GM19193 (cell line): ENCODE measurements around the gene NFAT5.

Source experiments
- POLR2A ChIP-seq: IDR thresholded peaks from 4 replicates; pipeline ENCODE4 v1.6.1; 2011; ENCODE audit not compliant: insufficient read depth, insufficient read length; ENCODE audit errors: extremely low read depth

The NFAT5 gene

DNA sequence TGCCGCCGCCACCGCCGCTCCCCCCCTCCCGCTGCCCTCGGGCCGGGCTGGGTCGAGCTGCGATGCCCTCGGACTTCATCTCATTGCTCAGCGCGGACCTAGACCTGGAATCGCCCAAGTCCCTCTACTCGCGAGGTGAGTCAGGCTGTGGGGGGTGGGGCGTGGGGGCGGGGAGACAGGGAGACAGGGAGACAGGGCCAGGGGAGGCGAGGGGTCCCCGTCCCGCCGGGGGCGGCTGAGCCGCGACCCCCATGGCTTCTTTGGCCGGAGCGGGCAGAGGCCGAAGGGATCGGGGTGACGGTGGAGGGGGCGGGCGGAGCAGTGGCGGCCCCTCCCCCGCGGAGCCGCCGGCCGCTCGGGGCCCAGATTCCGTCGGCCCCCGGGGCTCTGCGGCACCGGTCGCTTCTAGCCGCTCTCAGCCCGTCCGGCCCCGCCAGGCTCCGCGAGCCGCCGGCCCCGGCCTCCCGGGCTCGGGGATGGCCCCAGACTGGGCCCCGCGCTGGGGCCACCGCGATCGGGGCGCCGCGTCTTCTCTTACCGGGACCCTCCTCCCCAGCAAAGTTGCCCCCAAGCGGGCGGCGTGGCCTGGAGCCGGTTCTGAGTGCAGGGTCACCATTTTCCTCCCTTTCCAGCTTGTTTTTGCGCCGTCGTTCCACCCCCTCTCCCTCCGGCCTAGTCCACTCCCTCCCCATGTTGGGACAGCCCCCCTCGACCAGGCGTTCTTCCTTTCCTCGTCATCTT is 644 bp downstream of the NFAT5 start:
- TF ChIP-seq POLR2A, result no peak

DNA sequence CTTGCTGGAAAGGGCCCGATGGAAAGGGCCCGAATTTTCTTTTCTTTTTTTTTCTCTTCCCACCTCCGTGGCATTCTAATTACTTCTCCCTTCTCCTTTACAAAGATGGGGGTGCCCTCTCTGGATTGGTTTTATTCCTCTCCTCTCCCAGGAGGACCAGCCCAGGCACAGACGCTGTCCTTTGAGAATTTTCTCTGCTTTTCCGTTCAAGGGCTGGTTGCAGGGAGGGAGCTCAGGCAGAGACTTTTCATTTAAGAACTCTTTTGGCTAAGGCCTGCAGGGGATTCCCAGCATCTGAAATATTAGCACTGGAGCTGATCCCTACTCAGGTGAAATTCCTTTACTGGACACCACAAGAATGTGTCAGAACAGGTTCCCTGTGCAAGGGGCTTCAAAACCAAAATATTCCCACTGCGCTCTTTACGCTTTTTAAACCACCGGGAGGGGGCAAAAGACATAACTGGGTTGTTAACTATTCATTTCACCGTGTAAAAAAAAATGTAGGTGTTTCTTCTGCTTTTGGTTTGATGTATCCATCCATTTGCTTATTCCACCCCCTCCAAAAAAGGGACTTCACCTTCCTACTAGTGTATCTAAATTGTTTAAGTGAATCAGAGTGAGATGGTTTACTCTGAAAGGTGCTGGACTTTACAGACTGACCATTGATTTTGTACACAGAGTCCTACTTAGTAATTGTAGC is 1.4 kb downstream of the NFAT5 start:
- TF ChIP-seq POLR2A, result no peak

DNA sequence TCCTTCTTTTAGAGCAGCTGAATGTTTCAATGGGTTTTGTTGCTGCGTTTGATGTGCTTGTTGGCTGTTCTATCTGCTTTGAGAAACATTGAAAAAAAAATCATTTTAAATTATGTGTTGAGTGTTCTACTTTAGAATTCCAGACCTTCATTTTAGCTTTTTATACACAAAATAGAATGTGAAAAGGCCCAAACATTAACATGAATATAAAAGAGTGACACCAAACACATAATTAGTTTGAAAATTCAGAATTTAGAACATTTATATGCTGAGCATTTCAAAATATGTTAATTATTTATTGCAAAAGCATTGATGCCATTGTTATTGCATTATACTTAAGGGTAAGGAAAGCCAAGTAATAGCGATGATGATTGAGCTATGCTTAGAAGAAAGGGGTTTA is 2.9 kb downstream of the NFAT5 start:
- TF ChIP-seq POLR2A, result no peak

DNA sequence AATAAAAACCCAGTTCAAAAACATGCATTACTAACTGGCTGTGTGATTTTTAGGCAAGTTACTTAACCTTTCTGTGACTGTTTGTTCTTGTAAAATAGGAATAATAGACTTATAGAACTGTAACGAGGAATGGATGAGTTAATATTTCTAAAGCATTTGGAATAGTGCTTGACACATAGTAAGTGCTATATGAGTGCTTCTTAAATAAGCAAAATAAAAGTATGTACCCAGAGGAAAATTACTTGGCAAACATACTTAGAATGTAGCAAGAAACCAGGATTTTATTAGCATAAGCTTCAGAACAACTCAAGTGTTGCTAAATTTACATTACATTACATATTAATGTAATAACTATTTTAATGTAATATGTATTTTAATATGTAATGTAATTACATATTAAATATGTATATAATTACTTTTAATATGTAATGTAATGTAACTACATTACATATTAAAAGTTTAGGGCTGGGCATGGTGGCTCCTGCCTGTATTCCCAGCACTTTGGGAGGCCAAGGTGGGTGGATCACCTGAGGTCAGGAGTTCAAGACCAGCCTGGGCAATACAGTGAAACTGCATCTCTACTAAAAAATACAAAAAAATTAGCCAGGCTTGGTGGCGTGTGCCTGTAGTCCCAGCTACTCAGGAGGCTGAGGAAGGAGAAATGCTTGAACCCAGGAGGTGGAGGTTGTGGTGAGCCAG is 14.2 kb downstream of the NFAT5 start:
- TF ChIP-seq POLR2A, result no peak

- no peak for TF ChIP-seq POLR2A
Measured at GRCh38 chr16:69581297-69581696, 15.5 kb downstream of the NFAT5 start.

DNA sequence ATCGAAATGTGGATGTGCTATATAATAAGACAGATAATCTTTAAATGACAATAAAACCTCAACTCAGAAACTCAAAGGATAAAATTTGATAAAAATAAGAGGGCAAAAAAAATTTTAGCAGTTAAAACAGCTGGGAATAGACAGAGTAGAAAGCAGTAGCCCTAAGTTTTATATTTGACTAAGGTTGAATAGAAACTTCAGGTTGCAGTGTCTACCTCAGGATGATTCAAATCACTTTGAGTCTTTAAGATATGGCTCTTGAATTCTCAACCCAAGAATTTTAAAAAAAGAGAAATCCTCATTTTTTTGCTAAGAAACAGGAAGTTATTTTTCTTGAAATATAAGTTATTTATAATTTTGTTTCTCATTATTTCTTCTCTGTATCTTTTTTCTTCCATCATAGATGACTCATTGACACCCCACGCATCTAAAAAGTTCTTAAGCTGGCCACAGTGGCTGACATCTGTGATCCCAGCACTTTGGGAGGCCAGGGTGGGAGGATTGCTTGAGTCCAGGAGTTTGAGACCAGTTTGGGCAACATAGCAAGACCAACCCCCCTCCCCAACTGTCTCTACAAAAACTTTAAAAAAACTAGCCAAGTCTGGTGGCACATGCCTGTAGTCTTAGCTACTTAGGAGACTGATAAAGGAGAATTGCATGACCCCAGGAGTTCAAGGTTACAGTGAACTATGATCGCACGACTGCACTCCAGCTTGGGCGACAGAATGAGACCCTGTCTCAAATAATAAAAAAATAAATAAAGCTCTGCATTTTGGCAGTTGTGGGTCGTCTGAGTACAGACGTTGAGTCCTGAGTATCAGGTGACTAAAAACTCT is 23.9 kb downstream of the NFAT5 start:
- no peak for TF ChIP-seq POLR2A

GRCh38 chr16:69590590-69590989 is 24.8 kb downstream of the NFAT5 start:
- TF ChIP-seq POLR2A, result no peak

- no peak for TF ChIP-seq POLR2A
Measured at GRCh38 chr16:69593751-69594255, 28.0 kb downstream of the NFAT5 start.

GRCh38 chr16:69595127-69596036 is 29.6 kb downstream of the NFAT5 start:
- TF ChIP-seq POLR2A, result no peak

DNA sequence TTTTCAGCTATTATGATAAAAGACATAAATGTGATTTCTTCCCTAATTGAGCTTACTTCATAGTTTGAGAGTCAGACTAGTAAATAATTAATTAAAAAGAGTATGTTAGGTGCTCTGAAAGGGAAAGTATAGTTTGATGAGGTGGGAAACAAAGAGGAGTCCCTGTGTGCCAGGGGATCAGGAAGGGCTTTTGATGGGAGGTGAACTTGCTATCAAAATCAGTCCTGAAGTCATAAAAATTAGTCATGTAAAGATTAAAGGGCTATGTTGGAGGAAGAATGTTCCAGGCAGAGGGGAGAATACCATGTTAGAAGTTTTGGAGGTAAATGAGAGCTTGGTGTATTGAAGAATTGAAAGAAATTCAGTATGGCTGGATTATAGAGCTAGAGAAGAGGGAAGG is 31.0 kb downstream of the NFAT5 start:
- TF ChIP-seq POLR2A, result no peak

DNA sequence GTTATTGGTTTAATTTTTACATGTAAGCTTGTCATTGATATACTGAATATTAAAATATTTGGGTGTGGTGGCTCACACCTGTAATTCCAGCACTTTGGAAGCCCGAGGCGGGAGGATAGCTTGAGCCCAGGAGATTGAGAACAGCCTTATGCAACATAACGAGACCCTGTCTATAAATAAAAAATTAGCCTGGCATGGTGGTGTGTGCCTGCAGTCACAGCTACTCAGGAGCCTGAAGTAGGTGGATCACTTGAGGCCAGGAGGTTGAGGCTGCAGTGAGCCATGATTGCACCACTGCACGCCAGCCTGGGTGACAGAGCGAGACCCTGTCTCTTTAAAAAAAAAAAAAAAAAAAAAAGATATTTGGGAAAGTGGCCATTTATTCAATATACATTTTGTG is 32.3 kb downstream of the NFAT5 start:
- TF ChIP-seq POLR2A, result no peak

- TF ChIP-seq POLR2A, result no peak
Measured at GRCh38 chr16:69599731-69600130, 34.0 kb downstream of the NFAT5 start.

DNA sequence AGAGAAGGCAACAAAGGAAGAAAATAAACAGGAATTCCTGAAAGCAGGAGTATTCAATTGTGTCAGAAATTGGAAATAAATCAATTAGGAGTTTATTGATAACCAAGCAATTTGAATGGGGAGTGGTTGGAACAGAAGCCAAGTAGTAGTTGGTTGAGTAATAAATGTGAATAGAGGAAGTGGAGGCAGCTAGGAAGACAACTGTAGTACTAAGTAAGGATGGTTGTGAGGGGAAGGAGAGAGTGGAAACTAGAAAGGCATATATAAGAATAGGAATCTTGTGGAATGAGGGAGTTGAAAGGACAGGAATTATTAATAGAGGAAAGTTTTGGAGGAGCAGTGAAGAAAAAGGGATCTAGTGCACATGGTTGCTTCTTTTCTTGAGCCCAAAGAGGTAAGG is 34.4 kb downstream of the NFAT5 start:
- no peak for TF ChIP-seq POLR2A

GRCh38 chr16:69601250-69601649 is 35.5 kb downstream of the NFAT5 start:
- no peak for TF ChIP-seq POLR2A
